ENCODE data around the gene PTPN6. TPM values are rescaled to one million over a fixed set of nuclear protein-coding genes. Genes with fewer than 3 reads are reported as not detected.
A peak's percentile ranks its signal among the peaks of the same experiment; 100 is the strongest.

Gene PTPN6
- total and polyA plus RNA-seq, 4 experiments from 2014 or later, result 126 to 325 (median 194) TPM

GRCh38 chr12:6964605-6965025 is 13.5 kb downstream of the PTPN6 start:
- Mint-ChIP-seq H3K27ac (peak overlapping the region; percentile 88 to 94 (median 93)), H3K4me1 (peaks cover 32 to 63% (median 46%) of the 10 kb centered on the region in 4 donors), H3K4me3 (peak overlapping the region in 1 of 8 donors; percentile 39), H3K9me3 (no peaks in the 10 kb centered on the region), H3K27me3 (no peaks in the 10 kb centered on the region), H3K36me3 (peaks cover 32 to 50% of the 10 kb centered on the region in 2 donors)
- intact Hi-C loops (cut with micrococcal nuclease), result loop anchor here (1.0 kb wide), 3 partner anchors 20 to 95 kb away; partner anchors contain the start of gene C12orf57
- peak overlapping the region; percentile 53 for H3K27ac ChIP-seq (ENCODE audit: low read depth, low read length)
- H3K27me3 ChIP-seq (ENCODE audit: insufficient read depth, low read length), result no peaks in the 10 kb centered on the region
- H3K4me3 ChIP-seq (ENCODE audit: low read length in 2 of 2), result no peak overlapping the region
- POLR2A ChIA-PET (ENCODE audit: partially characterized antibody), result interaction anchor here (0.8 to 13.5 kb wide), 11 partner anchors 18 to 143 kb away, joined by 3 to 1807 read pairs (median 8); partner anchors contain the start of genes ATN1, C12orf57, ENO2 and LPCAT3
- H3K4me1 ChIP-seq (ENCODE audit: insufficient read depth, low read length), result peaks cover 68% of the 10 kb centered on the region
- CTCF ChIA-PET (ENCODE audit: partially characterized antibody), result interaction anchor here (0.7 to 13.5 kb wide), 19 partner anchors 10 to 267 kb away, joined by 3 to 774 read pairs (median 4); partner anchors contain the start of genes C12orf57, C1RL, PTPN6 and RNU7-1
- no peaks in the 10 kb centered on the region for H3K9me3 ChIP-seq (ENCODE audit: control insufficient read depth in 1 of 2, low read length in 2 of 2)
- peaks cover 47% of the 10 kb centered on the region for H3K36me3 ChIP-seq (ENCODE audit: insufficient read depth, low read length)
- no peak for DNase-seq

DNA sequence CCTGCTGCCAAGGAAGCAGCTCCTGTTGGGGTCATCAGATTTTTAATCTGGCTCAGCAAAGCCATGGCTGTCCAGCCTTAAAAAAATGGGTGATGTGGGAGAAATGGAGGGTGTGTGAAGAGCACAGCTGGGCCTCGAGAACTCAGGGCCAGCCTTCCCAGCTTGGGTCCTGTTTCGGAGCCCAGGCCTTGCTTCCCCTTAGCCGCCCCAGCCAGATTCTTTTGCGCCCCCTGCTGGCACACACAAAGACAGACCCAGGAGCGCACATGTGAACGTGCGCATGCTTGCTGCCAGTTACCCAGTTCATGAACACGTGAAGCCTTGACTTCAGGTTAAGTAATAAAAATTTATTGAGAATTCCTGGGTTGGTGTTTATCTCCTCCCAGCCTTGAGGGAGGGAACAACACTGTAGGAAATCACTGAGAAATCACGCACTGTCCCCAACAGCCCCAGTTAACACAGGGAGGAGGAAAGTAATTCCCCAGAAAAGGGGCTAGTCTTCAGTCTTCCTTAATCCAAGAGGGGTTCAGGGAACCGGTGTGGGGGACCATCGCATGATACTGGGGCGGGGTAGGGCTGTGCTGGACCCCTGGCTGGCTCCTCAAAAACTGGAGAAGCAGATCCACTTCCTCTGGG is 14.0 kb downstream of the PTPN6 start:
- H3K27ac Mint-ChIP-seq, result peak overlapping the region; percentile 88 to 94 (median 93)
- Histone ChIP-seq H3K9me3 (ENCODE audit: control insufficient read depth in 1 of 2, low read length in 2 of 2) (no peaks in the 10 kb centered on the region), H3K27ac (ENCODE audit: low read depth, low read length) (peak overlapping the region; percentile 53), H3K4me1 (ENCODE audit: insufficient read depth, low read length) (peaks cover 68% of the 10 kb centered on the region), H3K4me3 (ENCODE audit: low read length in 2 of 2) (no peak overlapping the region), H3K36me3 (ENCODE audit: insufficient read depth, low read length) (peaks cover 45% of the 10 kb centered on the region), H3K27me3 (ENCODE audit: insufficient read depth, low read length) (no peaks in the 10 kb centered on the region)
- POLR2A ChIA-PET (ENCODE audit: partially characterized antibody), result interaction anchor here (0.8 to 13.5 kb wide), 9 partner anchors 19 to 143 kb away, joined by 3 to 1807 read pairs (median 9); partner anchors contain the start of genes ATN1, C12orf57, ENO2 and LPCAT3
- DNase-seq, result peak; percentile 85 to 87 (median 85)
- CTCF ChIA-PET (ENCODE audit: partially characterized antibody), result interaction anchor here (0.7 to 13.5 kb wide), 18 partner anchors 10 to 267 kb away, joined by 3 to 774 read pairs (median 4); partner anchors contain the start of genes C12orf57, PTPN6, RNU7-1 and SPSB2
- H3K27me3 Mint-ChIP-seq, result no peaks in the 10 kb centered on the region
- H3K36me3 Mint-ChIP-seq, result peaks cover 32 to 54% of the 10 kb centered on the region in 2 donors
- intact Hi-C loops (cut with micrococcal nuclease), result loop anchor here (1.0 kb wide), 3 partner anchors 21 to 96 kb away; partner anchors contain the start of gene C12orf57
- H3K4me1 Mint-ChIP-seq, result peaks cover 32 to 63% (median 47%) of the 10 kb centered on the region in 4 donors
- H3K9me3 Mint-ChIP-seq, result no peaks in the 10 kb centered on the region
- peak overlapping the region in 1 of 8 donors; percentile 39 for H3K4me3 Mint-ChIP-seq

GRCh38 chr12:6965714-6966113 is 14.6 kb downstream of the PTPN6 start:
- H3K9me3 Mint-ChIP-seq, result no peaks in the 10 kb centered on the region
- DNase-seq, result no peak
- peaks cover 40% of the 10 kb centered on the region for H3K36me3 ChIP-seq (ENCODE audit: insufficient read depth, low read length)
- no peaks in the 10 kb centered on the region for H3K27me3 Mint-ChIP-seq
- H3K4me3 Mint-ChIP-seq, result no peak overlapping the region
- intact Hi-C loops (cut with micrococcal nuclease), result loop anchor here (1.0 kb wide), 3 partner anchors 21 to 96 kb away; partner anchors contain the start of gene C12orf57
- no peaks in the 10 kb centered on the region for H3K27me3 ChIP-seq (ENCODE audit: insufficient read depth, low read length)
- peak overlapping the region; percentile 53 for H3K27ac ChIP-seq (ENCODE audit: low read depth, low read length)
- peaks cover 32 to 55% of the 10 kb centered on the region in 2 donors for H3K36me3 Mint-ChIP-seq
- peaks cover 63% of the 10 kb centered on the region for H3K4me1 ChIP-seq (ENCODE audit: insufficient read depth, low read length)
- H3K4me1 Mint-ChIP-seq, result peaks cover 27 to 60% (median 44%) of the 10 kb centered on the region in 4 donors
- peak overlapping the region; percentile 88 to 94 (median 93) for H3K27ac Mint-ChIP-seq
- H3K9me3 ChIP-seq (ENCODE audit: control insufficient read depth in 1 of 2, low read length in 2 of 2), result no peaks in the 10 kb centered on the region
- ChIA-PET POLR2A (ENCODE audit: partially characterized antibody) (interaction anchor here (1.3 to 13.5 kb wide), 4 partner anchors 20 to 96 kb away, joined by 3 to 1807 read pairs (median 48); partner anchors contain the start of genes ATN1, C12orf57, PTPN6 and RNU7-1), CTCF (ENCODE audit: partially characterized antibody) (interaction anchor here (0.9 to 13.5 kb wide), 7 partner anchors 9 to 268 kb away, joined by 3 to 774 read pairs (median 5); partner anchors contain the start of genes C12orf57, PTPN6 and RNU7-1)
- H3K4me3 ChIP-seq (ENCODE audit: low read length in 2 of 2), result no peak overlapping the region

DNA sequence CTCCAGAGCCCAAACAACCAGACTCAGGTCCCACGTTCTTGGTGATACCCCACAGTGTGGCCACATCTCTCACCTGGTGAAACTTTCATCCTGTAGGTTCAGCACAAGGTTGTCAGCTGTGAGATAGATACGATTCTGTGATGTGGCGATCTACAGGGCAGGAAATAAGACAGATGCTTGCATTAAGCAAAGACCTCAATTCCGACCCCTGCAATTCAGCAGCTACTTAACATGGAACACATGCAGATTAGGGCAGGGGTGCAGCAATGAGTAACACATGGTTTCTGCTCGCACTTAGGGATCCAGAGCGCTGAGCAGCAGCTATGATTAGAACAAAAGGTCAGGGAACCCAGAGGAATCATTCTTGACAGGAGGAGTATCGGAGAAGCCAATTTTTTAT is 15.2 kb downstream of the PTPN6 start:
- CTCF ChIA-PET (ENCODE audit: partially characterized antibody), result interaction anchor here (0.9 to 13.5 kb wide), 7 partner anchors 9 to 94 kb away, joined by 3 to 774 read pairs (median 4); partner anchors contain the start of genes C12orf57, PTPN6 and RNU7-1
- no peak overlapping the region for H3K4me3 ChIP-seq (ENCODE audit: low read length in 2 of 2)
- H3K4me1 ChIP-seq (ENCODE audit: insufficient read depth, low read length), result peaks cover 57% of the 10 kb centered on the region
- no peaks in the 10 kb centered on the region for H3K27me3 Mint-ChIP-seq
- DNase-seq, result no peak
- POLR2A ChIA-PET (ENCODE audit: partially characterized antibody), result interaction anchor here (1.3 to 13.5 kb wide), 3 partner anchors 20 to 94 kb away, joined by 3 to 1807 read pairs (median 86); partner anchors contain the start of genes ATN1, C12orf57, PTPN6 and RNU7-1
- peak overlapping the region in 1 of 8 donors; percentile 25 for H3K4me3 Mint-ChIP-seq
- no peaks in the 10 kb centered on the region for H3K9me3 ChIP-seq (ENCODE audit: control insufficient read depth in 1 of 2, low read length in 2 of 2)
- peaks cover 29 to 52% of the 10 kb centered on the region in 2 donors for H3K36me3 Mint-ChIP-seq
- intact Hi-C loops (cut with micrococcal nuclease), result no loop called here
- no peaks in the 10 kb centered on the region for H3K9me3 Mint-ChIP-seq
- peaks cover 24 to 58% (median 42%) of the 10 kb centered on the region in 4 donors for H3K4me1 Mint-ChIP-seq
- peak overlapping the region in 6 of 7 donors; percentile 36 to 93 (median 62) for H3K27ac Mint-ChIP-seq
- no peaks in the 10 kb centered on the region for H3K27me3 ChIP-seq (ENCODE audit: insufficient read depth, low read length)
- H3K36me3 ChIP-seq (ENCODE audit: insufficient read depth, low read length), result peaks cover 40% of the 10 kb centered on the region
- no peak overlapping the region for H3K27ac ChIP-seq (ENCODE audit: low read depth, low read length)

GRCh38 chr12:6967651-6968100 is 16.5 kb downstream of the PTPN6 start:
- H3K9me3 ChIP-seq (ENCODE audit: control insufficient read depth in 1 of 2, low read length in 2 of 2), result no peaks in the 10 kb centered on the region
- H3K4me1 ChIP-seq (ENCODE audit: insufficient read depth, low read length), result peaks cover 56% of the 10 kb centered on the region
- no peak for DNase-seq
- Mint-ChIP-seq H3K4me3 (peak overlapping the region in 1 of 8 donors; percentile 20), H3K27me3 (no peaks in the 10 kb centered on the region), H3K36me3 (peaks cover 28 to 56% of the 10 kb centered on the region in 2 donors), H3K27ac (peak overlapping the region in 2 of 7 donors; percentile 30 to 93), H3K4me1 (peaks cover 24 to 59% (median 41%) of the 10 kb centered on the region in 4 donors), H3K9me3 (peaks cover 0 to under 1% (median 0%) of the 10 kb centered on the region in 8 donors)
- H3K27me3 ChIP-seq (ENCODE audit: insufficient read depth, low read length), result no peaks in the 10 kb centered on the region
- ChIA-PET CTCF (ENCODE audit: partially characterized antibody) (interaction anchor here (0.6 to 3.1 kb wide), 9 partner anchors 10 to 282 kb away, joined by 3 to 81 read pairs (median 9); partner anchors contain the start of genes C12orf57, C1RL, RNU7-1 and SPSB2), POLR2A (ENCODE audit: partially characterized antibody) (interaction anchor here (0.9 to 9.2 kb wide), 7 partner anchors 9 to 116 kb away, joined by 3 to 225 read pairs (median 7); partner anchors contain the start of genes C12orf57, PTPN6, RNU7-1 and USP5)
- no peak overlapping the region for H3K4me3 ChIP-seq (ENCODE audit: low read length in 2 of 2)
- H3K36me3 ChIP-seq (ENCODE audit: insufficient read depth, low read length), result peaks cover 40% of the 10 kb centered on the region
- intact Hi-C loops (cut with micrococcal nuclease), result no loop called here
- no peak overlapping the region for H3K27ac ChIP-seq (ENCODE audit: low read depth, low read length)

- intact Hi-C loops (cut with micrococcal nuclease), result no loop called here
- peak overlapping the region; percentile 16 for H3K27ac ChIP-seq (ENCODE audit: low read depth, low read length)
- Mint-ChIP-seq H3K4me3 (peak overlapping the region in 7 of 8 donors; percentile 7 to 100 (median 70)), H3K4me1 (peaks cover 24 to 63% (median 41%) of the 10 kb centered on the region in 4 donors), H3K27me3 (no peaks in the 10 kb centered on the region), H3K27ac (peak overlapping the region in 6 of 7 donors; percentile 85 to 100 (median 93)), H3K36me3 (peaks cover 28 to 56% of the 10 kb centered on the region in 2 donors), H3K9me3 (peaks cover 0 to 2% (median 0%) of the 10 kb centered on the region in 8 donors)
- no peaks in the 10 kb centered on the region for H3K27me3 ChIP-seq (ENCODE audit: insufficient read depth, low read length)
- no peak for DNase-seq
- no peaks in the 10 kb centered on the region for H3K9me3 ChIP-seq (ENCODE audit: control insufficient read depth in 1 of 2, low read length in 2 of 2)
- peaks cover 40% of the 10 kb centered on the region for H3K36me3 ChIP-seq (ENCODE audit: insufficient read depth, low read length)
- H3K4me1 ChIP-seq (ENCODE audit: insufficient read depth, low read length), result peaks cover 50% of the 10 kb centered on the region
- POLR2A ChIA-PET (ENCODE audit: partially characterized antibody), result interaction anchor here (0.9 to 9.2 kb wide), 15 partner anchors 10 to 127 kb away, joined by 3 to 225 read pairs (median 5); partner anchors contain the start of genes C12orf57, PTPN6, RNU7-1 and SPSB2
- CTCF ChIA-PET (ENCODE audit: partially characterized antibody), result interaction anchor here (0.9 to 3.1 kb wide), 10 partner anchors 11 to 141 kb away, joined by 3 to 81 read pairs (median 9); partner anchors contain the start of genes C12orf57, C1RL, CDCA3 and RNU7-1
- H3K4me3 ChIP-seq (ENCODE audit: low read length in 2 of 2), result no peak overlapping the region
These were observed 17.3 kb downstream of the PTPN6 start for GRCh38 chr12:6968426-6968825.

Measured in CD4-positive, alpha-beta memory T cell (primary cell).